Stimulated activated CD4-positive, alpha-beta T cell treated with anti-CD3 and anti-CD28 coated beads, Interleukin-2, amount 100 ng/mL, for 4 hours (primary cell): ENCODE data around the gene ATXN7.

ENCODE experiments used
- DNase-seq: peaks from one replicate; pipeline ENCODE4 v3.0.0-alpha.2; 2020; ENCODE audit warnings: low read depth

The ATXN7 gene

DNA sequence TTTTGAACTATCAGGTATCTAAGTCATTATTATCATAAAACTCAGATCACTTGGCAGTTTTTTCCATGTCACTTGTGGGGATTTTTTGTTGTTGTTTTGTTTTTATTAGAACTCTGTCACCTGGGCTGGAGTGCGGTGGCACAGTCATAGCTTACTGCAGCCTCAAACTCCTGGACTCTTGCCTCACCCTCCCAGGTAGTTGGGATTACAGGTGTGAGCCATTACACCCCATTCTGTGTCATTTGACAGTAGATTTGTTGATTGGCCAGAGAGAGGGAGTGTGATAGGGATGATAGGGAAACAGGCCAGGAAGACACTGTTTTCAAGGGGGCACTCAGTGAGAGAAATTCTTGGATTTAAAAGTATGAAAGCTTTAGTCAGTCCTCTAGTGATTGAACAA, 103.2 kb downstream of the ATXN7 start:
- no peak for DNase-seq

GRCh38 chr3:63967675-63968611, 104.3 kb downstream of the ATXN7 start:
- no peak for DNase-seq

- no peak for DNase-seq
These were observed 105.1 kb downstream of the ATXN7 start for GRCh38 chr3:63968612-63969350.

DNA sequence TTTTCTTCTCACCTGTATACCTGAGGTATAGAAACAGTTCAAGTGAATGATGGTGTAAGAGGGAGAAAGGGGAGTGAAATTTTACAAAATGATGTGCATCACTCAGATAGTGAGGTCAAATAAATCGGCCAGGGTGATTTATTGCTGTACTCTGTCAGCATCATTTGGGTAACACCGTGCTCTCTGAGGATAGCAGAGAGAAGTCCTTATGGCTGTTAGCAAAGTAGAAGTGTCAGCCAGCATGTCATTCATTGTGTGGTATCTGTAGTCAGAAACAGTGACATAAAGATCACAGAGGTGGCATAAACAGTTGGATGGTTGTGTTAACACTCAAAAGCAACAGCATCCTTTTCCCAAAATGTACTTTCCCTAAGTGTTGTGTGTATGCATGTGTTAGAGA, 106.2 kb downstream of the ATXN7 start:
- no peak for DNase-seq

DNA sequence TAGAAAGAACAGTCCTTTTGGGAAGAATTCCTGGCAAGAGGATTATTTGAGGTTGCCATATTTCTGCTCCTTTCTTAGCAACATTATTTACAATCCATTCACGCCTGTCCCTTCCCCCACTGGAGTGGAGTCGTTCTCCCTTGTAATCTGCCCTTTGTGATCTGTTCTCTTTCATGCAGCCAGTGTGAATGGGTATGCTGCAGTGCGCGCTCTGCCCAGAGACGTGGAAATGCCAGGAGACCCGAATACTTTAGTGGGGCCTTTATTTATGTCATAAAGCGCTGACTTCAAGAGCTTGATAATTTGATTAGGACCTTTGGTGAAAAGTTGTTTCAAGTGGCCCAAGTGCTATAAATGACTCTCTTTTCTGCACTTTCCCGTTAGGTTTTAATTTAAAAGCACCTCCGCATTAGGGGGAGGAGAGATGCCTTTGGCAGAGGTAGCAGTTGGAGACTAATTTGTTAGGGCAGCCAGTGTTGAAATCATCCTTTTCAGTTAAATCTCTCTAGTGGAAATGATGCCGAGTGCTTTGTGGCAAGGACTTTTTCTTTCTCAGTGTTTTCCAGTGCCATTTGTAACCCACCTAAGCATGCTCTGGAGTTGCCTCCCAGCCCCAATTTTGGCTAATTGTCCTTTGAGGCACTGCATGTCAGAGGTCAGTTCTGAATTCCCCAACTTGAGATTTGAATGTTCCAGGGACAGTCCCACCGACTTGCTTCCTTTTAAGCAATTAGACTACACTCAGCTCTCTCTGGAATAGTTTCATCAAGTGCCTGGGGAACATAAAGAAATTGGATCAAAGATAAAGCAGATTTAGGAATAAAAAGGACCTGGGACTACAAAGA, 107.2 kb downstream of the ATXN7 start:
- no peak for DNase-seq

DNA sequence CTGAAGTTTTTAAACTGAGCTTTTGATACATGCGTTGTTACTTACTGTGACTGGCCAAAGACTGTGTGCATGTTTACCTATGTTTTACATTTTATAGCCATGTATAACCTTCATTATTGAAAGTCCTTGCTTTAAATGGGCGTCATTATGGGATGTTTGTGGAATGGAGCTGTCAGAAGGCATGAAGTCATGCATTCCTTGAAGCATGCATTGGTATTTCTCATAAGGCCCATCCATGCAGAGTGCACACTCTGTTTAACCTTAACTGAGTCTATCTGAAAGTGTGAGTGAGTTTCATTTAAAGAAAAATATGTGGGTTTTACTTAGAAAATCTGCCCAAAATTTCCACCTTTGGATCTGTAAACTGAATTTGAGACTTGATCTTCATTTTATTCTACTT, 108.5 kb downstream of the ATXN7 start:
- no peak for DNase-seq

DNA sequence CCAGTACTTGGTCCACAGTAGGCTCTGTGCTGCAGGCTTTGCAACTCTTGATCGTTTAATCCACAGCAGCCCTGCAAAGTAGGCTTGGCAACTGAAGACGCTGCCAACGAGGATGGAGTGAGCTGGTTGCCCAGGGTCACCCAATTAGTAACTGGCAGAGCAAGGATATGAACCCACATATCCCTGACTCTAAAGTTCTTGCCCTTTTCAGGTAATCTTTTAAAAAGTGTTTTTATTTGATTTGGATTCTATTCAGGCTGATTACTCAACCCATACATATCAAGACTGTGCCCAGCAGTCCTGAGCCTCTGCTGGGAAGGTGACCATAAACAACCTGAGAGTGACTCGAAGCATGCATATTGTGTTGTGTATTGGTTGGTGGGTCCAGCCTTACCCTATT, 109.3 kb downstream of the ATXN7 start:
- DNase-seq, result no peak

DNA sequence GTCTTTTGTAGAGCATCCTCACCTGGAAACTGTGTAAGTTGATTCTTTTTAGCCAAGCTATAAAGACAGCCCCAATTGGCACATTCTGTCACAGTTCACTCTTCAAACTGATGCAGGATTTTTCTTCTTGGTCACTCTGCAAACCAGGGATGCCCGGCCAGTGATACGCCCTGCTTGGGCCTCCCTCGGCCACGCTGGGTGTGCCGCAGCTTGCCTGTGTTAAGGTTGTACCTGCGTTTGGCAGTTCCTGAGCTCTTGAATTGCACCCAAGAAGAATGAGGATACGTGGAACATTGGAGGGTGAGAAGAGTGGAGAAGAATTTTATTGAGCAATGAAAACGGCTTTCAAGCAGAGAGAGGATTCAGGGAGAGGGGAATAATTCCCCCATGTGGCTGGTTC, 109.7 kb downstream of the ATXN7 start:
- DNase-seq, result no peak

DNA sequence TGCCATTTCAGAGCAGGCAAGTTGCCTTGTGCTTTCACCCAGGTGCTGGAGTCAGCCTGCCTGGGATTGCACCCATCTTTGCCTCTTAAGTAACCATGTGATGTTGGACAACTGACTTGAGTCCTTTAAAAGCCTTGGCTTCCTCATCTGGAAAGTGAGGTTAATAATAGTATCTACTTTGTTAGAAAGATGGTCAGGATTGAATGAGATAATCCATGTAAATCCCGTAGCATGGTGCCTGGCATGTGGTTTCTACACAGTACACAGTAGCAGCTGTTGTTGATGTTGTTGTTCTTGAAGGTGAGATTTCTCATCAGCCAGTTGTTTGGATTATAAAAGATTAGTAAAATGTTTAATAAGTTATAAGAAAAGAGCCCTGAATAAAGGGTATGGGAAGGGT, 110.8 kb downstream of the ATXN7 start:
- DNase-seq, result no peak

DNA sequence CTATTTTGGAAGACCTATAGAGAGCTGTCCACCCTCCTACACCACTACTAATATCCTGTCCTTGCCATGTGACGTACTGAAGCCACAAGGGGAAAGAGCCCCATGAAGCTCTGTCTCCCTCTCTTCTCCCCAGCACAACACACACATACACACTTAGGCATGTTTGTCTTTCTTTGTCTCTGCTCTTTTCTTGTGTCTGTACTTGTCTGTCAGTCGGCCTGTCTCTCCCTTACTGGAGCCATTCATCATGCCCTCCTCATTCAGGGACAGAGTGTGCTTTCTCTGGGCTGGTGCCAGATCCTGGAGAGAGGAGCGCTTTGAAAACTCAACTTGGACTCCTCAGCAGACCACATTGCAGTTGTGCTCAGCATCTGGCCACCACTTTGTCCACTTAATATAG, 112.1 kb downstream of the ATXN7 start:
- DNase-seq, result no peak

- no peak for DNase-seq
These were observed 112.6 kb downstream of the ATXN7 start for GRCh38 chr3:63976161-63976871.

DNA sequence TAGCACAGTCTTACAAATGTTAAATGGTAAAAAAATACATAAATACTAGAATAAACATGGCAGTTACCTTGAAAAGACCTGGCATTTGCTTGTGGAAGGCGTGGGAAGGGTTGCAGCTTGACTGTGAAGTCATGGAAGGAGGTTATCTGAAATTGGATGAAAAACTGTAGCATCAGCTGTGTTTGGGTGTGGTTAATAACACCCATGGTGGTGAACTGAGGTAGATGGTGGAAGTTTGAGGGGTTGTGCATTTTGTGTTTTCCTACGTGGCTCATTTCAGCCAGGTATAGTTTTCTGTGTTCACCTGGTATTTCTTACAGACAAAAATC, 113.2 kb downstream of the ATXN7 start:
- DNase-seq, result no peak

- no peak for DNase-seq
These were observed 114.2 kb downstream of the ATXN7 start for GRCh38 chr3:63977893-63978292.

- no peak for DNase-seq
These were observed 115.6 kb downstream of the ATXN7 start for GRCh38 chr3:63979093-63979885.

DNA sequence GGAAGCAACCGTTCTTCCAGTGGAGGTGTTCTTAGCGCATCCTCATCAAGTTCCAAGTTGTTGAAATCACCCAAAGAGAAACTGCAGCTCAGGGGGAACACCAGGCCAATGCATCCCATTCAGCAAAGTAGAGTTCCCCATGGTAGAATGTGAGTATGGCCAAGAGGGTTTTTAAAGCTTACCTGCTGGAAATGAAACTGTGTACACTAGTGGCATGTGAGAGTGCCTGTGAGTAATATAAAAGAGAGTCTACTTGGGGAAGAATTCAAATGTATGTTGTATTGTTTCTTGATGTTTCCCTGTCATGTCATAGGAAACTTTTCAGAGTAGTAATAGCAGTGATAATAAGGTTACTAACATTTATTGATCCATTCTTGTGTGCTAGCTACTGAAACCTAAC, 116.4 kb downstream of the ATXN7 start:
- DNase-seq, result no peak

GRCh38 chr3:63980830-63981498, 117.3 kb downstream of the ATXN7 start:
- DNase-seq, result no peak

GRCh38 chr3:63981980-63982379, 118.3 kb downstream of the ATXN7 start:
- DNase-seq, result no peak

GRCh38 chr3:63984391-63984790, 120.7 kb downstream of the ATXN7 start:
- DNase-seq, result no peak

GRCh38 chr3:63986146-63986545, 122.5 kb downstream of the ATXN7 start:
- no peak for DNase-seq

DNA sequence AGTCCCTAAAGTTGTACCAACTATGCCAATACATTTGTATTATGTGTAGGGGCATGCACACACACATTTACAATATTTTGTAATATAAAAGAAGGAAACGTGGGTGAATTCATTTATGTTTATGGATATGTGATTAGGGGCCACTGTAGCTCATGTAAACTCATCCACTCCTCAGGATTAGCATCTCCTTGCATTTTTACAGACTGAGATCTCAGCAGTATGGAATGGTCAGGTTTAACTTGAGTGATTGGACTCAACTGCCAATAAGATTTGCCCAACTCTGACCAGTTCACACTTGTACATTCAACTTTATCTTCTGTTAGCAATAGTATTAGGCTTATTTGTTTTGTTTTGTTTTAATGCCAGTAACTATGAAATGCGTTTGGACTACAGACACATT, 123.2 kb downstream of the ATXN7 start:
- DNase-seq, result no peak

DNA sequence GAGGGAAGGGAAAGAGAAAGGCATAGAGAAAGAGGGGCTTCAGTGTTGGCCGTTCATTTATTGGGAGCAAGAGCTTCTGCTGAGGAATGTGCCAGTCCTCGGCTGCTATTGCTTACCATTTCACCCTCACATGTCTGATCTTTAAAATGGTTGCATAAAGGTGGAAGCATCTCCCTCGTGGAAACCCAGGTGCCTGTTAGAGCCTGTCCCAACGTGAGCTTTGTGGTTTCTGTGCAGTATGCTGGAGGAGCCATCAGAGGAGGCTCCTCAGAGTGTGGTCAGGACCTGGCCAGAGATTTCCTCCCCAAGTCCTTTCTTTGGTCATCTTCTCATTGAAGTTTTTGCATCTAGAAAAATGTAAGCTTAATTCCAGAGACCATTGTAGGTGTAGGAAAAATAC, 125.3 kb downstream of the ATXN7 start:
- no peak for DNase-seq
